Measurements from ENCODE around the gene MAPKAPK2. TPM values are rescaled to one million over a fixed set of nuclear protein-coding genes. Genes with fewer than 3 reads are reported as not detected.

MAPKAPK2 gene
- total and polyA plus RNA-seq, 5 experiments from 2014 or later, result 1.3 to 55.8 (median 2.5) TPM

DNA sequence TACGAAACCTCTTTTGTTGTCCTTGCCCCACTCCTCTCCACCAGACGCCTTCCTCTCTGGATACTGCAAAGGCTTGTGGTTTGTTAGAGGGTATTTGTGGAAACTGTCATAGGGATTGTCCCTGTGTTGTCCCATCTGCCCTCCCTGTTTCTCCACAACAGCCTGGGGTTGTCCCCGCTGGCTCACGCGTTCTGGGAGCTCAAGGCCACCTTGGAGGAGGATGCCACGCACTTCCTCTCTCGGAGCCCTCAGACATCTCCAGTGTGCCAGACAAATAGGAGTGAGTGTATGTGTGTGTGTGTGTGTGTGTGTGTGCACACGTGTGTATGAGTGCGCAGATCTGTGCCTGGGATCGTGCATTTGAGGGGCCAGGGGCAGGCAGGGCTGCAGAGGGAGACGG is 48.3 kb downstream of the MAPKAPK2 start:
- Mint-ChIP-seq H3K27me3 (peaks cover 0 to 2% (median 0%) of the 10 kb centered on the region in 5 donors), H3K4me3 (peak overlapping the region in 1 of 10 donors; percentile 5), H3K27ac (peak overlapping the region in 6 of 10 donors; percentile 32 to 84 (median 61)), H3K36me3 (peaks cover 0 to 50% (median 12%) of the 10 kb centered on the region in 3 donors), H3K9me3 (no peaks in the 10 kb centered on the region), H3K4me1 (peaks cover 29 to 50% (median 44%) of the 10 kb centered on the region in 4 donors)
- ATAC-seq (no peak), DNase-seq (no peak)
- POLR2A ChIA-PET, result interaction anchor here (1.0 to 4.3 kb wide), 2 partner anchors 73 to 179 kb away, joined by 3 to 65 read pairs; no protein-coding TSS in a partner anchor

GRCh38 chr1:206734499-206735142 is 49.9 kb downstream of the MAPKAPK2 start:
- H3K9me3 Mint-ChIP-seq, result no peaks in the 10 kb centered on the region
- no peaks in the 10 kb centered on the region for H3K27me3 Mint-ChIP-seq
- H3K4me1 Mint-ChIP-seq, result peaks cover 39 to 61% (median 56%) of the 10 kb centered on the region in 4 donors
- peak; percentile 64 to 88 (median 74) for DNase-seq
- H3K36me3 Mint-ChIP-seq, result peaks cover 0 to 37% (median 12%) of the 10 kb centered on the region in 3 donors
- peak overlapping the region in 5 of 10 donors; percentile 5 to 60 (median 26) for H3K4me3 Mint-ChIP-seq
- ATAC-seq, result peak; percentile 55 to 75
- POLR2A ChIA-PET, result interaction anchor here (1.1 to 4.3 kb wide), 18 partner anchors 9 to 199 kb away, joined by 3 to 65 read pairs (median 4); partner anchors contain the start of genes FCMR and IL10
- H3K27ac Mint-ChIP-seq, result peak overlapping the region; percentile 61 to 95 (median 86)

DNA sequence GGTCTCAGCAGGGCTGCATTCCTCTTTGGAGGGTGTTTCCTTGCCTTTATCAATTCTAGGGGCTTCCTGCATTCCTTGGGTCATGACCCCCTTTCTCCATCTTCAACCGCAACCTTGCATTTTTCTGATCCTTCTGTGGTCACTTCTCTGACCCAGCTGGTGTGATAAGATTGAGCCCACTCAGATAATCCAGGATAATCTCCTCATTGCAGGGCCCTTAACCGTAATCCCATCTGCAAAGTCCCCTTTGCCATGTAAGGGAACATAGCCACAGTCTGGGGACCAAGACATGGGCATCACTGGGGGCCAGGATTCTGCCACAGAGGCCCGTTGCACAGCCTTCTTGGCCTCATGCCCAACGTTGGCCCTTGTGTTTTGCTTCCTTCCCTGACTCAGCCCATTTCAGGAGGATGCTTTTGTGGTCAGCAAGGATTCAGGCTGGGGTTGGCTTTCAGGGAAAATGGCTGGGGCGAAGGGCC is 50.9 kb downstream of the MAPKAPK2 start:
- Mint-ChIP-seq H3K4me3 (no peak overlapping the region), H3K27ac (peak overlapping the region; percentile 61 to 95 (median 90)), H3K4me1 (peaks cover 42 to 67% (median 62%) of the 10 kb centered on the region in 4 donors), H3K27me3 (no peaks in the 10 kb centered on the region), H3K9me3 (no peaks in the 10 kb centered on the region), H3K36me3 (peaks cover 0 to 28% (median 10%) of the 10 kb centered on the region in 3 donors)
- ATAC-seq, result no peak
- DNase-seq, result no peak
- POLR2A ChIA-PET, result interaction anchor here (0.5 to 4.3 kb wide), 17 partner anchors 10 to 198 kb away, joined by 3 to 65 read pairs (median 4); partner anchors contain the start of genes FCMR and IL10

GRCh38 chr1:206736878-206737728 is 52.4 kb downstream of the MAPKAPK2 start:
- Mint-ChIP-seq H3K27me3 (no peaks in the 10 kb centered on the region), H3K4me3 (peak overlapping the region in 9 of 10 donors; percentile 9 to 72 (median 65)), H3K36me3 (peaks cover 0 to 16% (median 8%) of the 10 kb centered on the region in 3 donors), H3K4me1 (peaks cover 43 to 72% (median 68%) of the 10 kb centered on the region in 4 donors), H3K27ac (peak overlapping the region; percentile 78 to 98 (median 90)), H3K9me3 (no peaks in the 10 kb centered on the region)
- peak; percentile 51 to 75 for ATAC-seq
- POLR2A ChIA-PET, result interaction anchor here (0.8 to 4.3 kb wide), 11 partner anchors 10 to 194 kb away, joined by 3 to 65 read pairs (median 3); no protein-coding TSS in a partner anchor
- DNase-seq, result peak in 8 of 10 donors; percentile 25 to 66 (median 56)

- Mint-ChIP-seq H3K27ac (peak overlapping the region; percentile 78 to 98 (median 90)), H3K27me3 (no peaks in the 10 kb centered on the region), H3K36me3 (peaks cover 0 to 9% (median 3%) of the 10 kb centered on the region in 3 donors), H3K9me3 (no peaks in the 10 kb centered on the region), H3K4me3 (peak overlapping the region in 8 of 10 donors; percentile 18 to 72 (median 40)), H3K4me1 (peaks cover 41 to 78% (median 69%) of the 10 kb centered on the region in 4 donors)
- no peak for DNase-seq
- ATAC-seq, result no peak
- POLR2A ChIA-PET, result interaction anchor here (0.7 to 1.3 kb wide), 5 partner anchors 13 to 184 kb away, joined by 3 to 6 read pairs (median 3); no protein-coding TSS in a partner anchor
These were observed 53.1 kb downstream of the MAPKAPK2 start for GRCh38 chr1:206737729-206738201.

DNA sequence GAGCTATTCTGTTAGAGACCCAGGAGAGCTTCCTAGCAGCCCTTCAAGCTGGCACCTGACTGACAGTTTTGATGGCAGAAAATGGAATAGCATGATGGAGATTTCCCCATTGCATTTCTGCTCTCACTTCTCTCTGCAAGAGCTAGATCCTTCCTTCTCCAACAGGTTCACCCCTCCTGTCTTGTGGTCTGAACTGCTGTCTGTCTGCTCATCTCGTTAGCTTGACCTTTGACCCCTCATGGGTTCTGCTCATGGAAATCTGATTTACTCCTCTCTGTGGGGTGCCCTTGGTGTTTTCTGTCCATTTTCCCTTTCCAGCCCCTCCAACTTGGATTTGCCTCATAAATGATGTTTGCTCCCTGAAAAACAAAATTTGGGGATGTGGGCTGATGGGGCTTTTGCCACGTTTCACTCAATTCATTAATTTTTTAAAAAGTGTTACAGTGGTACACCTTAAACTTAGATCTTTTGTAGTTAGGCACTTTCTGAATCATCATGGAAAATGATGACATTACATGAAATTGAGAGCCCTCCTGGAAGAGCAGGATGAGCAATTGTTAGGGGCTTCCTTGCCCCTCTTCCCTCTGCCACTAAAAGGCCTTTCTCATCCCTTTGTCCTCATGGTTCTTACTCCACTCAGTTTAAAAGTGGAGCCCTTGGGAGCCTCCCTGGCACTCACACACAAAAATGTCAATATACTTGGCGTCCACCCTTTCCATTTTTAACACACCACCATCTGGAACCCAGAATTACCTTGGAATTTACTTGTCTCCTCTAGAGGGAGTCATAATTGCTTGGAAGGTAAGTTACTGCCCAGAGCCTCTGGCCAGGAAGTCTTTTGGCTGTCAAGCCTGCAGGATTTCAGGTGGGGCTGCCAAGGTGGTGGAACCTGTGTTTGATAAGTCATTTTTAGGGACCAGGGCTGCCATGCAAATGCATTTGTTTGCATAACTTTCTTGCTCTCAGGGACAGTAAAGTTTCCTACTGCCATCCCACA is 54.0 kb downstream of the MAPKAPK2 start:
- ATAC-seq, result no peak
- POLR2A ChIA-PET, result interaction anchor here (0.7 to 2.5 kb wide), 13 partner anchors 14 to 187 kb away, joined by 3 to 9 read pairs (median 4); partner anchors contain the start of gene FCMR
- H3K4me1 Mint-ChIP-seq, result peaks cover 37 to 82% (median 73%) of the 10 kb centered on the region in 4 donors
- H3K4me3 Mint-ChIP-seq, result peak overlapping the region in 5 of 10 donors; percentile 24 to 75 (median 39)
- no peak for DNase-seq
- no peaks in the 10 kb centered on the region for H3K27me3 Mint-ChIP-seq
- H3K9me3 Mint-ChIP-seq, result no peaks in the 10 kb centered on the region
- peak overlapping the region; percentile 83 to 95 (median 92) for H3K27ac Mint-ChIP-seq
- peaks cover 0 to 3% (median 0%) of the 10 kb centered on the region in 3 donors for H3K36me3 Mint-ChIP-seq

- H3K36me3 Mint-ChIP-seq, result no peaks in the 10 kb centered on the region
- DNase-seq, result peak in 4 of 10 donors; percentile 32 to 62 (median 52)
- peak overlapping the region; percentile 17 to 77 (median 62) for H3K4me3 Mint-ChIP-seq
- no peaks in the 10 kb centered on the region for H3K9me3 Mint-ChIP-seq
- peaks cover 37 to 82% (median 73%) of the 10 kb centered on the region in 4 donors for H3K4me1 Mint-ChIP-seq
- ATAC-seq, result peak; percentile 73 to 82
- H3K27ac Mint-ChIP-seq, result peak overlapping the region; percentile 75 to 93 (median 90)
- no peaks in the 10 kb centered on the region for H3K27me3 Mint-ChIP-seq
- POLR2A ChIA-PET, result interaction anchor here (0.9 to 2.5 kb wide), 14 partner anchors 9 to 186 kb away, joined by 3 to 9 read pairs (median 4); partner anchors contain the start of gene IL10
These were observed 54.8 kb downstream of the MAPKAPK2 start for GRCh38 chr1:206739411-206740076.

DNA sequence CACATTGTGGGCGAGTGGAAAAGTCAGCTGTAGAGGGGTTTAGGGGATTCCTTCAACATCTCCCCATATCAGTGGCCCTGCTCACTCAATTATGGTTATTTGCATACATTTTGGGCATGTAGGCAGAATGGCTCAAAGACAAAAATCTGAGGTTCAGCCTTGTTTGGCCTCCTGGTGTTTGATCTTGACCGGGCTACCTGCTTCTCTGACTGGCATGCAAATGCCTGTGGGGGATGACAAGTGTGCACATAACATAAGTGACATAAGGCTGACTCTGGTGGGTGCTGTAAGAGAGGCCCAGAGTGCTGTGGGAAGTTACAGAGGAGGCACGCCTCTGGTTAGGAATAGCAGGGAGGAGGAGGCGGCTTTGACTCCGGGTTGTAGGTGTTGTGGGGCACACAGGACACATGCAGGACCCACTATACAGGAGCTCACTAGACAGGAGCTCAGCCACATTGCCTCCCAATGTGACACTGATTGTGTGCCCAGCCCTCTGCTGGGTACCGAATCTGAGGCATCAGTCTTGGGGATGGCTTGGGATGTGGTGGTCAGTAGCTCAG is 56.5 kb downstream of the MAPKAPK2 start:
- POLR2A ChIA-PET, result interaction anchor here (0.6 to 2.5 kb wide), 4 partner anchors 27 to 166 kb away, joined by 3 to 9 read pairs (median 3); no protein-coding TSS in a partner anchor

GRCh38 chr1:206742719-206743383 is 58.1 kb downstream of the MAPKAPK2 start:
- peaks cover 25 to 65% (median 53%) of the 10 kb centered on the region in 4 donors for H3K4me1 Mint-ChIP-seq
- no peaks in the 10 kb centered on the region for H3K9me3 Mint-ChIP-seq
- H3K4me3 Mint-ChIP-seq, result no peak overlapping the region
- no peaks in the 10 kb centered on the region for H3K27me3 Mint-ChIP-seq
- H3K27ac Mint-ChIP-seq, result peak overlapping the region in 2 of 10 donors; percentile 48 to 54
- DNase-seq (no peak), ATAC-seq (no peak)
- POLR2A ChIA-PET, result interaction anchor here (0.6 to 1.5 kb wide), 3 partner anchors 16 to 164 kb away, joined by 3 read pairs; no protein-coding TSS in a partner anchor
- peaks cover 0 to 2% (median 0%) of the 10 kb centered on the region in 3 donors for H3K36me3 Mint-ChIP-seq

More for the DNA sequence above, 56.5 kb downstream of the MAPKAPK2 start:
- DNase-seq (no peak), ATAC-seq (no peak)
- no peak overlapping the region for H3K4me3 Mint-ChIP-seq
- H3K27me3 Mint-ChIP-seq, result no peaks in the 10 kb centered on the region
- no peaks in the 10 kb centered on the region for H3K36me3 Mint-ChIP-seq
- peaks cover 34 to 81% (median 67%) of the 10 kb centered on the region in 4 donors for H3K4me1 Mint-ChIP-seq
- no peaks in the 10 kb centered on the region for H3K9me3 Mint-ChIP-seq
- peak overlapping the region in 2 of 10 donors; percentile 4 to 28 for H3K27ac Mint-ChIP-seq

Data from naive thymus-derived CD8-positive, alpha-beta T cell (primary cell).